Measurements from ENCODE around the gene CACNB3. TPM values are rescaled to one million over a fixed set of nuclear protein-coding genes. Genes with fewer than 3 reads are reported as not detected.

Gene CACNB3
- total and polyA plus RNA-seq, 2 of the 8 experiments (the other 6 are each of a cell fraction or from before 2014, with no cell fraction given) = 12.5 to 16.0 TPM

GRCh38 chr12:48858043-48858442, 39.7 kb downstream of the CACNB3 start:
- Histone ChIP-seq H3K4me1 (replicated peaks in 1 of 4; ENCODE audit: control insufficient read depth in 3 of 4, insufficient read depth in 4 of 4, low read length in 3 of 4) (peaks cover 0 to 4% (median 2%) of the 10 kb centered on the region in 4 experiments; a peak in 6 of 7 replicates), H3K4me2 (ENCODE audit: insufficient read depth in 1 of 2, low read depth in 2 of 2, low read length in 2 of 2) (no peak overlapping the region), H3K79me2 (ENCODE audit: control insufficient read depth in 1 of 2, insufficient read depth in 2 of 2, low read length in 2 of 2) (peaks cover 0 to 7% of the 10 kb centered on the region in 2 experiments; a peak in 1 of 4 replicates), H3K4me3 (ENCODE audit: extremely low read depth in 1 of 4, insufficient read depth in 2 of 4, low read depth in 3 of 4, low read length in 4 of 4) (no peak overlapping the region), H2AFZ (ENCODE audit: low read length) (no peak overlapping the region), H3K79me1 (ENCODE audit: low read depth, low read length) (no peaks in the 10 kb centered on the region; the same call in 1 of the 2 replicates), H4K5ac (ENCODE audit: insufficient read length, low read depth, low read length) (no peak overlapping the region), H2BK15ac (ENCODE audit: low read length) (no peak overlapping the region), H4K8ac (ENCODE audit: extremely low read depth, insufficient read depth, low read length) (no peak overlapping the region), H3K4ac (replicated peaks; ENCODE audit: insufficient read length, low read depth, low read length) (no peak overlapping the region), H3K9me3 (ENCODE audit: insufficient read depth in 2 of 2, low read depth in 1 of 2, low read length in 1 of 2) (no peaks in the 10 kb centered on the region), H3K27me3 (replicated peaks in 1 of 4; ENCODE audit: control insufficient read depth in 3 of 4, extremely low read depth in 1 of 4, insufficient read depth in 3 of 4, low read length in 3 of 4) (no peaks in the 10 kb centered on the region), H4K20me1 (replicated peaks in 1 of 2; ENCODE audit: control insufficient read depth in 1 of 2, insufficient read depth in 2 of 2, low read length in 2 of 2) (peaks cover 2 to 7% of the 10 kb centered on the region in 2 experiments), H2BK20ac (ENCODE audit: low read length) (no peak overlapping the region), H3K56ac (replicated peaks; ENCODE audit: insufficient read length, low read depth, low read length) (no peak overlapping the region), H3K14ac (ENCODE audit: insufficient read length) (no peak overlapping the region), H3K27ac (ENCODE audit: low read depth, low read length) (no peak overlapping the region), H3K9ac (replicated peaks in 1 of 4; ENCODE audit: extremely low read depth in 1 of 4, low read depth in 3 of 4, low read length in 3 of 4) (no peak overlapping the region), H2BK5ac (ENCODE audit: low read depth, low read length) (no peak overlapping the region), H3K36me3 (ENCODE audit: control insufficient read depth in 2 of 4, insufficient read depth in 4 of 4, low read length in 3 of 4) (peaks cover 22 to 48% (median 34%) of the 10 kb centered on the region in 4 experiments), H2AK5ac (ENCODE audit: low read depth, low read length) (no peak overlapping the region), H3K18ac (ENCODE audit: extremely low read depth, low read length) (no peak overlapping the region), H3K23ac (ENCODE audit: insufficient read length) (no peak overlapping the region), H2BK120ac (replicated peaks; ENCODE audit: low read depth, low read length) (no peak overlapping the region), H3K23me2 (ENCODE audit: low read depth, low read length) (no peaks in the 10 kb centered on the region; the same call in 1 of the 2 replicates), H2BK12ac (ENCODE audit: low read depth, low read length) (no peak overlapping the region), H4K91ac (replicated peaks; ENCODE audit: insufficient read length, low read length) (no peak overlapping the region)
- ChIA-PET CTCF (ENCODE audit: partially characterized antibody) (interaction anchor here (0.7 to 26.4 kb wide), 5 partner anchors 10 to 143 kb away, joined by 3 to 678 read pairs (median 3); no protein-coding TSS in a partner anchor), POLR2A (ENCODE audit: partially characterized antibody) (interaction anchor here (1.4 to 22.9 kb wide), 4 partner anchors 6 to 200 kb away, joined by 4 to 651 read pairs (median 104); partner anchors contain the start of gene RND1)
- DNase-seq (ENCODE audit: low read depth in 1 of 2, low spot score in 2 of 2) = no peak
- no peak for FAIRE-seq
- 98% methylated on average over 8 of the region's 8 CpGs; no CpG with 5 or more reads in 1 of the 2 experiments for WGBS, 2 experiments (ENCODE audit: extremely low coverage in 1 of 2, insufficient coverage in 1 of 2, insufficient read length in 1 of 2, insufficient replicate concordance in 2 of 2, low coverage in 1 of 2, low lambda C conversion rate in 2 of 2, missing lambda C conversion rate in 1 of 2)

Measured in H1 (cell line).